ENCODE measurements around the gene KCNJ6. TPM values are rescaled to one million over a fixed set of nuclear protein-coding genes. Genes with fewer than 3 reads are reported as not detected.

KCNJ6 gene
- total and polyA plus RNA-seq, 8 donors: 0.28 to 1.9 (median 0.55) TPM

DNA sequence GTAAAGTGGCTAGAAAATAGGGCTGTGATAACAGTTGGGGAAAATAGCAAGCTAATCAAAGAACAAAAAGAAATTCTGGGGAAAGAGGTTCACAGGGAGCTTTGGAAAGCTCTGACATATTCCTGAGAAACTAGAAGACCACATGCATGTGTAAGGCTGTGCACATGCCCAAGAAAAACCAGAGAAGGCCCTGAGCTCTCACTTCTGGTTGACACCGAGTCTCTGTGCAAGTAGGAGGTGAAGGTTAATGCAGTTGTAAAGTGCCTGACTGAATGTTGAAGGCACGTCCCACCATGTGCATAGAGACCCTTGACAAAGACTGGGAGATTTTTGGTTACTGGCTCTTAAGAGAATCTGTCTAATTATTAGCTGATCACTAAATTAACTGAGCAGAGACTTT, 288.7 kb downstream of the KCNJ6 start:
- FAIRE-seq: no peak
- 92 to 98% methylated on average over 2 of the region's 2 CpGs for WGBS, 2 donors

DNA sequence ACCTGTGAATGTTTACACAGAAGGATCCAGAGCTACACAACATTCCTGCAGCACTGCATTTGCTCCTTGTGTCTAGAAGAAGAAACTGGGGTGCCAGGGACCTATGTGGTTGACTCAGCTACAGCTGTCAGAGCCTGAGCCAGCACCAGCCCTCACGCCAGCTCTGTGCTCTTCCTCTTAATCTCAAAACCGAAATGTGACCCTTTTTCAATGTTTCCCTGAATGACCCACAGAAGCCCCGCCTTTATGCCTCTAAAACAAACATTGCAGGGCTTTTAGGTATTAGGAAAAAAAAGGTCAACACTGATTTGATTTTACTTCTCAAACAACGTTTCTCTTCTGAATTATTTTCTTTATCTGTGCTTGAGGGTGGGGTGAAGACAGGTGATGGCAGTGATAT, 289.2 kb downstream of the KCNJ6 start:
- Histone ChIP-seq H3K4me3 (no peak overlapping the region), H3K27ac (no peak overlapping the region)

More for the DNA sequence above, 288.7 kb downstream of the KCNJ6 start:
- TF ChIP-seq CTCF (IDR thresholded peaks at IDR 0.05): no peak
- Histone ChIP-seq H3K36me3 (no peaks in the 10 kb centered on the region), H3K27ac (no peak overlapping the region), H3K27me3 (no peaks in the 10 kb centered on the region), H3K4me3 (no peak overlapping the region), H3K4me1 (peaks cover 0 to 3% (median 0%) of the 10 kb centered on the region in 3 donors), H3K9me3 (no peaks in the 10 kb centered on the region)
- DNase-seq: no peak
- intact Hi-C loops (cut with DNase I): no loop called here
- no peak for ATAC-seq

DNA sequence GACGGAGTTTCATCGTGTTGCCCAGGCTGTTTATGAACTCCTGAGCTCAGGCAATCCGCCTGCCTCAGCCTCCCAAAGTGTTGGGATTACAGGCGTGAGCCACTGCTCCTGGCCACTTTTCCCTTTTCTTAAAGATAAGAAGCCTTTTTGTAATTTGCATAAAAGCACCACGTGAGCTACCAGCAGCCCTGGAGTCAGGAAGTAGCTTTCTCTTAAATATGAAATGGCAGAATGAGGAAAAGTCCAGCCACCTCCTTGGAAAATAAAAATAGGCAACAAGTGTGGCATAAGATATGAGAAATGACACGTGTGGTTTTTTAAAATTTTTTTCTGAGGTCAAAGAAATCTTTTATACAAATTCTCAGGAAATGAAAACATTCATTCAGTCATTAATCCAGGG, 289.9 kb downstream of the KCNJ6 start:
- WGBS, 2 donors: 67 to 70% methylated on average over 6 of the region's 6 CpGs
- Histone ChIP-seq H3K9me3 (no peaks in the 10 kb centered on the region), H3K36me3 (no peaks in the 10 kb centered on the region), H3K27me3 (no peaks in the 10 kb centered on the region), H3K4me3 (no peak overlapping the region), H3K27ac (no peak overlapping the region), H3K4me1 (peaks cover 0 to 3% (median 0%) of the 10 kb centered on the region in 3 donors)
- no peak for ATAC-seq
- DNase-seq: no peak
- TF ChIP-seq CTCF (IDR thresholded peaks at IDR 0.05): no peak
- intact Hi-C loops (cut with DNase I): no loop called here
- no peak for FAIRE-seq

More for the DNA sequence above, 289.2 kb downstream of the KCNJ6 start:
- Histone ChIP-seq H3K36me3 (no peaks in the 10 kb centered on the region), H3K9me3 (no peaks in the 10 kb centered on the region), H3K4me1 (peaks cover 0 to 3% (median 0%) of the 10 kb centered on the region in 3 donors), H3K27me3 (no peaks in the 10 kb centered on the region)
- ATAC-seq (peak in 3 of 4 donors; percentile 46 to 56 (median 46)), FAIRE-seq (no peak), DNase-seq (no peak)
- 13 to 19% methylated on average over 4 of the region's 4 CpGs for WGBS, 2 donors
- intact Hi-C loops (cut with DNase I): no loop called here
- TF ChIP-seq CTCF (IDR thresholded peaks at IDR 0.05): no peak

- no peak overlapping the region for H3K27ac ChIP-seq
- WGBS, 2 donors: 79 to 86% methylated on average over 3 of the region's 3 CpGs
- intact Hi-C loops (cut with DNase I): no loop called here
- DNase-seq: no peak
- FAIRE-seq: no peak
- peaks cover 0 to 3% (median 0%) of the 10 kb centered on the region in 3 donors for H3K4me1 ChIP-seq
- H3K4me3 ChIP-seq: no peak overlapping the region
- no peaks in the 10 kb centered on the region for H3K27me3 ChIP-seq
- TF ChIP-seq CTCF (IDR thresholded peaks at IDR 0.05): no peak
- no peaks in the 10 kb centered on the region for H3K36me3 ChIP-seq
- no peak for ATAC-seq
- H3K9me3 ChIP-seq: no peaks in the 10 kb centered on the region
Observed at GRCh38 chr21:37623689-37624088, 292.6 kb downstream of the KCNJ6 start.

- no peak for TF ChIP-seq CTCF (IDR thresholded peaks at IDR 0.05)
Observed at GRCh38 chr21:37623183-37623582, 293.1 kb downstream of the KCNJ6 start.

More at GRCh38 chr21:37623183-37623582, 293.1 kb downstream of the KCNJ6 start:
- 75 to 85% methylated on average over 3 of the region's 3 CpGs for WGBS, 2 donors
- Histone ChIP-seq H3K4me3 (no peak overlapping the region), H3K9me3 (no peaks in the 10 kb centered on the region), H3K27me3 (no peaks in the 10 kb centered on the region), H3K27ac (no peak overlapping the region), H3K36me3 (no peaks in the 10 kb centered on the region), H3K4me1 (peaks cover 0 to 3% (median 0%) of the 10 kb centered on the region in 3 donors)
- no peak for DNase-seq
- FAIRE-seq: no peak
- ATAC-seq: no peak
- intact Hi-C loops (cut with DNase I): no loop called here

Data from pancreas (tissue), 10 donors.